SK-N-SH (cell line): ENCODE measurements around the gene SDK1. TPM values are rescaled to one million over a fixed set of nuclear protein-coding genes. Genes with fewer than 3 reads are reported as not detected.

ENCODE experiments used
- CTCF ChIA-PET: fragments of 300-600, 350-600 bp; formaldehyde crosslinking; extraction: SDS; loops from one replicate; lab custom pipeline; 2021; lab: Yijun Ruan, JAX
- POLR2A ChIA-PET: fragments of 350-600 bp; sonication (Branson Sonifier 250); formaldehyde crosslinking; extraction: SDS; loops from one replicate; lab custom pipeline; 2020; ENCODE audit warnings: antibody characterized with exemption, inconsistent platforms; lab: Yijun Ruan, JAX
- DNase-seq: peaks from one replicate; pipeline ENCODE4 v3.0.0; 2012
- H2AFZ ChIP-seq: fragments of 200-600 bp; sonication (generic); 2 replicates; pipeline ENCODE4 v1.8.1; 2016; ENCODE audit warnings: antibody characterized with exemption, mild to moderate bottlenecking, low read depth
- H3F3A ChIP-seq: fragments of 200-600 bp; sonication (generic); replicated peaks from 2 replicates; pipeline ENCODE3; 2016; ENCODE audit warnings: antibody characterized with exemption, mild to moderate bottlenecking; ENCODE audit not compliant: insufficient read depth
- H3K27ac ChIP-seq, 2 experiments: fragments of 200-500 bp in 1 of 2; fragments of 200-600 bp in 1 of 2; sonication (Bioruptor generic) in 1 of 2; sonication (generic), shearing (Covaris generic) in 1 of 2; 2 replicates each; pipeline versions ENCODE4 v1.5.1 to v1.6.1; 2014 to 2016; ENCODE audit warnings: low read depth in 2 of 2, inconsistent platforms in 1 of 2, low read length in 1 of 2, mild to moderate bottlenecking in 1 of 2, mixed read lengths in 1 of 2
- H3K27me3 ChIP-seq: fragments of 200-600 bp; sonication (generic), shearing (Covaris generic); 2 replicates; pipeline ENCODE4 v1.6.1; 2016; ENCODE audit warnings: mixed run types; ENCODE audit not compliant: insufficient read depth
- H3K36me3 ChIP-seq, 2 experiments: fragments of 200-500 bp in 1 of 2; fragments of 200-600 bp in 1 of 2; sonication (Bioruptor generic) in 1 of 2; sonication (generic) in 1 of 2; replicated peaks in 1 of 2; 2 replicates each; pipeline versions ENCODE3 to v1.5.1; 2014 to 2016; ENCODE audit warnings: low read length in 1 of 2, mild to moderate bottlenecking in 1 of 2; ENCODE audit not compliant: insufficient read depth in 2 of 2, control insufficient read depth in 1 of 2
- H3K4me1 ChIP-seq, 2 experiments: fragments of 200-500 bp in 1 of 2; fragments of 200-600 bp in 1 of 2; sonication (Bioruptor generic) in 1 of 2; sonication (generic), shearing (Covaris generic) in 1 of 2; 2 replicates each; pipeline versions ENCODE4 v1.5.1 to v1.6.1; 2014 to 2016; ENCODE audit warnings: low read depth in 1 of 2, low read length in 1 of 2, mixed run types in 1 of 2; ENCODE audit not compliant: insufficient read depth in 2 of 2, control insufficient read depth in 1 of 2
- H3K4me2 ChIP-seq: fragments of 200-600 bp; sonication (generic), shearing (Covaris generic); 2 replicates; pipeline ENCODE4 v1.6.1; 2017; ENCODE audit warnings: mixed run types
- H3K4me3 ChIP-seq, 2 experiments: fragments of 200-500 bp in 1 of 2; fragments of 200-600 bp in 1 of 2; sonication (Bioruptor generic) in 1 of 2; sonication (generic), shearing (Covaris generic) in 1 of 2; 2 replicates each; pipeline versions ENCODE4 v1.5.1 to v1.8.1; 2014 to 2016; ENCODE audit warnings: low read depth in 2 of 2, inconsistent platforms in 1 of 2, low read length in 1 of 2, mild to moderate bottlenecking in 1 of 2, mixed read lengths in 1 of 2, moderate library complexity in 1 of 2
- H3K79me2 ChIP-seq: fragments of 200-600 bp; sonication (generic); 2 replicates; pipeline ENCODE4 v1.8.1; 2017; ENCODE audit warnings: mild to moderate bottlenecking; ENCODE audit not compliant: insufficient read depth
- H3K9ac ChIP-seq: fragments of 200-600 bp; sonication (generic); 2 replicates; pipeline ENCODE4 v1.6.1; 2017; ENCODE audit warnings: mixed run types
- H3K9me2 ChIP-seq: fragments of 200-600 bp; sonication (generic); 2 replicates; pipeline ENCODE4 v1.6.1; 2017; ENCODE audit warnings: mixed run types
- H3K9me3 ChIP-seq: fragments of 200-600 bp; sonication (generic); 2 replicates; pipeline ENCODE4 v1.6.1; 2017; ENCODE audit warnings: mixed run types, mild to moderate bottlenecking, moderate library complexity
- H4K20me1 ChIP-seq: fragments of 200-600 bp; sonication (generic); 2 replicates; pipeline ENCODE4 v1.6.1; 2017; ENCODE audit warnings: mild to moderate bottlenecking, mixed run types; ENCODE audit not compliant: insufficient read depth
- CHD2 ChIP-seq: fragments of 150-350 bp; IDR thresholded peaks from 2 replicates; pipeline ENCODE4 v1.6.1; 2018; ENCODE audit warnings: low read length; ENCODE audit not compliant: partially characterized antibody
- EP300 ChIP-seq, 2 experiments: IDR thresholded peaks; 2 replicates each; pipeline versions ENCODE4 v1.4.0 to v1.6.1; 2012; ENCODE audit warnings: borderline replicate concordance in 1 of 2, low read depth in 1 of 2, low read length in 1 of 2
- FOSL2 ChIP-seq: IDR thresholded peaks from 2 replicates; pipeline ENCODE4 v1.4.0; 2012; ENCODE audit warnings: low read depth, mild to moderate bottlenecking, moderate library complexity, borderline replicate concordance
- GABPA ChIP-seq: IDR thresholded peaks from 2 replicates; pipeline ENCODE4 v1.4.0; 2012; ENCODE audit warnings: low read depth, mild to moderate bottlenecking
- GATA2 ChIP-seq: sonication (generic); formaldehyde crosslinking; IDR thresholded peaks from 2 replicates; pipeline ENCODE4 v1.5.0; 2020; ENCODE audit warnings: mild to moderate bottlenecking, missing genetic modification reagents
- MXI1 ChIP-seq: IDR thresholded peaks from 2 replicates; pipeline ENCODE4 v1.6.1; 2012; ENCODE audit warnings: mild to moderate bottlenecking, low read depth, low read length, improper control_type of control experiment
- NRF1 ChIP-seq: IDR thresholded peaks from 2 replicates; pipeline ENCODE4 v1.6.1; 2012; ENCODE audit warnings: low read depth, mild to moderate bottlenecking, low read length
- RCOR1 ChIP-seq: fragments of 150-350 bp; IDR thresholded peaks from 2 replicates; pipeline ENCODE4 v1.6.1; 2017; ENCODE audit warnings: antibody characterized with exemption, low read length
- RFX5 ChIP-seq: IDR thresholded peaks from 2 replicates; pipeline ENCODE4 v1.6.1; 2012; ENCODE audit warnings: mild to moderate bottlenecking, improper control_type of control experiment, low read length
- SMC3 ChIP-seq: IDR thresholded peaks from 2 replicates; pipeline ENCODE4 v1.6.1; 2012; ENCODE audit warnings: low read depth, low read length, improper control_type of control experiment
- TCF12 ChIP-seq: IDR thresholded peaks from 2 replicates; pipeline ENCODE4 v1.4.0; 2012
- TEAD4 ChIP-seq: IDR thresholded peaks from 2 replicates; pipeline ENCODE4 v1.4.0; 2012; ENCODE audit warnings: mild to moderate bottlenecking, borderline replicate concordance; ENCODE audit not compliant: insufficient read depth
- WGBS: methylation state at CpG from one replicate; pipeline ENCODE4 v1.1.6; 2017; ENCODE audit warnings: low lambda C conversion rate; 5-methylcytosine and 5-hydroxymethylcytosine counted together
- polyA plus RNA-seq, 3 experiments: library from polyadenylated mRNA; depleted of rRNA; stranded (reverse); fragments of >200 nt; gene quantifications; 2 replicates each; pipeline ENCODE4 v1.2.3, GENCODE V29; 2012
- TF ChIP-seq, protein P1 (sequence below): fragments of 150-350 bp; IDR thresholded peaks from 2 replicates; pipeline ENCODE4 v1.6.1; 2016; ENCODE audit warnings: mild to moderate bottlenecking, low read depth, low read length
- TF ChIP-seq, protein P2 (sequence below): IDR thresholded peaks from 2 replicates; pipeline ENCODE4 v1.4.0; 2012; ENCODE audit warnings: low read depth
- TF ChIP-seq, protein P3 (sequence below): IDR thresholded peaks from 2 replicates; pipeline ENCODE4; 2012
- TF ChIP-seq, protein P4 (sequence below): IDR thresholded peaks from 2 replicates; pipeline ENCODE4 v1.6.1; 2012; ENCODE audit warnings: mild to moderate bottlenecking, low read depth, low read length, moderate library complexity

Gene SDK1
- polyA plus RNA-seq, 1 of the 3 experiments (the other 2 are of a cell fraction) = 1.2 TPM

DNA sequence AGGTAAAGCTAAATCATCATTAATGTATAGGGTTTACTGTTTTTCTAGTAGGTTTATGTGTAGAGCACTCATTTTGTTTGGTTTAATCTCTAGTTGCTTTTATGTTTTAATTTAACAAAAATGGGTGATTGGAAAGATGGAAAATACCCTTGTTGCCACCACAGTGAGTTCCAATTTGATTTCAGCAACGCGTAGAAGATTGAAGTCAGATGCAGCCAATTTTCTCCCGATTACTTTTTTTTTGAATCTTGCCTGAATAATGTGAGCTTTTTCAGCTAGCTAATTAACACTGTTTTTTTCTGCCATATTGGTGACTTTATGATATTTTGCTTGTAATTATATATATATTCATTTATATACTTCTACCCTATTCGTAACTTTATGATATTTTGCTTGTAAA, 293.8 kb downstream of the SDK1 start (continued):
- TF ChIP-seq, protein P1, sequence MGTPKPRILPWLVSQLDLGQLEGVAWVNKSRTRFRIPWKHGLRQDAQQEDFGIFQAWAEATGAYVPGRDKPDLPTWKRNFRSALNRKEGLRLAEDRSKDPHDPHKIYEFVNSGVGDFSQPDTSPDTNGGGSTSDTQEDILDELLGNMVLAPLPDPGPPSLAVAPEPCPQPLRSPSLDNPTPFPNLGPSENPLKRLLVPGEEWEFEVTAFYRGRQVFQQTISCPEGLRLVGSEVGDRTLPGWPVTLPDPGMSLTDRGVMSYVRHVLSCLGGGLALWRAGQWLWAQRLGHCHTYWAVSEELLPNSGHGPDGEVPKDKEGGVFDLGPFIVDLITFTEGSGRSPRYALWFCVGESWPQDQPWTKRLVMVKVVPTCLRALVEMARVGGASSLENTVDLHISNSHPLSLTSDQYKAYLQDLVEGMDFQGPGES = no peak
- TF ChIP-seq TCF12 (no peak), RFX5 (no peak), NRF1 (no peak), SMC3 (no peak), GABPA (no peak)
- TF ChIP-seq, protein P2, sequence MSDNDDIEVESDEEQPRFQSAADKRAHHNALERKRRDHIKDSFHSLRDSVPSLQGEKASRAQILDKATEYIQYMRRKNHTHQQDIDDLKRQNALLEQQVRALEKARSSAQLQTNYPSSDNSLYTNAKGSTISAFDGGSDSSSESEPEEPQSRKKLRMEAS = no peak

DNA sequence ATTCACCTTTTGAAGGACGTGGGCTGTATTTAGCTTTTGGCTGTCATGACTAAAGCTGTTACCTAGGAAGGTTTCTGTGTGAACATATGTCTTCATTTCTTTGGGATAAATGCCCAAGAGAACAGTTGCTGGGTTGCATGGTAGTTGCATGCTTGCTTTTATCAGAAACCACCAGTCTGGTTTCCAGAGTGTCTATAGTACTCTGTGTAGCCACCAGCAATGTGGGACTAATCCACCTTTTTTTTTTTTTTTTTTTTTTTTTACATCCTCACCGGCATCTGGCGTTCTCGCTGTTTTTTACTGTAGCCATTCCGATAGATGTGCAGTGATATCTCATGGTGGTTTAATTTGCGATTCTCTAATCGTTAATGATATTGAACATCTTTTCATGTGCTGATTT, 297.8 kb downstream of the SDK1 start:
- Histone ChIP-seq H3K4me2 (no peak overlapping the region), H3K79me2 (no peaks in the 10 kb centered on the region), H3K27me3 (no peaks in the 10 kb centered on the region), H3K9me3 (no peaks in the 10 kb centered on the region), H3K27ac (no peak overlapping the region), H3K36me3 (no peaks in the 10 kb centered on the region), H3K9me2 (no peaks in the 10 kb centered on the region), H3F3A (no peaks in the 10 kb centered on the region), H3K4me3 (no peak overlapping the region), H4K20me1 (no peaks in the 10 kb centered on the region), H3K9ac (no peak overlapping the region)
- POLR2A ChIA-PET = no interaction called here
- CTCF ChIA-PET = no interaction called here
- 57% methylated on average over 7 of the region's 7 CpGs for WGBS
- TF ChIP-seq, protein P3, sequence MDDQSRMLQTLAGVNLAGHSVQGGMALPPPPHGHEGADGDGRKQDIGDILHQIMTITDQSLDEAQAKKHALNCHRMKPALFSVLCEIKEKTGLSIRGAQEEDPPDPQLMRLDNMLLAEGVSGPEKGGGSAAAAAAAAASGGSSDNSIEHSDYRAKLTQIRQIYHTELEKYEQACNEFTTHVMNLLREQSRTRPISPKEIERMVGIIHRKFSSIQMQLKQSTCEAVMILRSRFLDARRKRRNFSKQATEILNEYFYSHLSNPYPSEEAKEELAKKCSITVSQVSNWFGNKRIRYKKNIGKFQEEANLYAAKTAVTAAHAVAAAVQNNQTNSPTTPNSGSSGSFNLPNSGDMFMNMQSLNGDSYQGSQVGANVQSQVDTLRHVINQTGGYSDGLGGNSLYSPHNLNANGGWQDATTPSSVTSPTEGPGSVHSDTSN = no peak
- TF ChIP-seq GABPA = no peak
- 0 out of 2 replicates have a peak, but pooled peaks have one; percentile 23 for TF ChIP-seq MXI1
- TF ChIP-seq EP300 (IDR thresholded peaks at IDR 0.05; ENCODE audit: borderline replicate concordance in 1 of 2, low read depth in 1 of 2, low read length in 1 of 2) = peak in 1 of 2 experiments; percentile 25; a peak in 1 of 4 replicates
- TF ChIP-seq CHD2 = peak; percentile 19
- TF ChIP-seq, protein P4, sequence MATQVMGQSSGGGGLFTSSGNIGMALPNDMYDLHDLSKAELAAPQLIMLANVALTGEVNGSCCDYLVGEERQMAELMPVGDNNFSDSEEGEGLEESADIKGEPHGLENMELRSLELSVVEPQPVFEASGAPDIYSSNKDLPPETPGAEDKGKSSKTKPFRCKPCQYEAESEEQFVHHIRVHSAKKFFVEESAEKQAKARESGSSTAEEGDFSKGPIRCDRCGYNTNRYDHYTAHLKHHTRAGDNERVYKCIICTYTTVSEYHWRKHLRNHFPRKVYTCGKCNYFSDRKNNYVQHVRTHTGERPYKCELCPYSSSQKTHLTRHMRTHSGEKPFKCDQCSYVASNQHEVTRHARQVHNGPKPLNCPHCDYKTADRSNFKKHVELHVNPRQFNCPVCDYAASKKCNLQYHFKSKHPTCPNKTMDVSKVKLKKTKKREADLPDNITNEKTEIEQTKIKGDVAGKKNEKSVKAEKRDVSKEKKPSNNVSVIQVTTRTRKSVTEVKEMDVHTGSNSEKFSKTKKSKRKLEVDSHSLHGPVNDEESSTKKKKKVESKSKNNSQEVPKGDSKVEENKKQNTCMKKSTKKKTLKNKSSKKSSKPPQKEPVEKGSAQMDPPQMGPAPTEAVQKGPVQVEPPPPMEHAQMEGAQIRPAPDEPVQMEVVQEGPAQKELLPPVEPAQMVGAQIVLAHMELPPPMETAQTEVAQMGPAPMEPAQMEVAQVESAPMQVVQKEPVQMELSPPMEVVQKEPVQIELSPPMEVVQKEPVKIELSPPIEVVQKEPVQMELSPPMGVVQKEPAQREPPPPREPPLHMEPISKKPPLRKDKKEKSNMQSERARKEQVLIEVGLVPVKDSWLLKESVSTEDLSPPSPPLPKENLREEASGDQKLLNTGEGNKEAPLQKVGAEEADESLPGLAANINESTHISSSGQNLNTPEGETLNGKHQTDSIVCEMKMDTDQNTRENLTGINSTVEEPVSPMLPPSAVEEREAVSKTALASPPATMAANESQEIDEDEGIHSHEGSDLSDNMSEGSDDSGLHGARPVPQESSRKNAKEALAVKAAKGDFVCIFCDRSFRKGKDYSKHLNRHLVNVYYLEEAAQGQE = no peak
- TF ChIP-seq TEAD4 = no peak
- TF ChIP-seq RCOR1 = peak; percentile 81; the same call in 1 of the 2 replicates
- no peak for TF ChIP-seq NRF1
- no peak for TF ChIP-seq FOSL2
- 0 out of 2 replicates have a peak, but pooled peaks have one; percentile 37 for TF ChIP-seq GATA2 (CRISPR knock-in tag)
- no peak for TF ChIP-seq TCF12
- TF ChIP-seq, all 33 proteins: peak for 5
- Histone ChIP-seq H2AFZ (no peak overlapping the region), H3K4me1 (peaks cover 0 to 6% of the 10 kb centered on the region in 2 experiments; a peak in 2 of 4 replicates)
- peak; percentile 57 for DNase-seq
